ENCODE data around the gene ARVCF.

The ARVCF gene

GRCh38 chr22:19958083-19959042 lies 58.3 kb downstream of the ARVCF start:
- DNase-seq (ENCODE audit: low spot score): no peak
- in situ Hi-C loops (cut with MboI; ENCODE audit: low pct_unique_long_range_greater_than_20kb, low sequenced_read_pairs, unreplicated experiment): loop anchor here (25.0 kb wide), 2 partner anchors 96 to 329 kb away; partner anchors contain the start of genes GNB1L and RTL10
- TF ChIP-seq CTCF (IDR thresholded peaks at IDR 0.05; ENCODE audit: extremely low read depth, insufficient read depth, missing control alignments): no peak

- in situ Hi-C loops (cut with MboI; ENCODE audit: low pct_unique_long_range_greater_than_20kb, low sequenced_read_pairs, unreplicated experiment): loop anchor here (25.0 kb wide), 2 partner anchors 95 to 330 kb away; partner anchors contain the start of genes GNB1L and RTL10
- DNase-seq (ENCODE audit: low spot score): no peak
- no peak for TF ChIP-seq CTCF (IDR thresholded peaks at IDR 0.05; ENCODE audit: extremely low read depth, insufficient read depth, missing control alignments)
Observed at GRCh38 chr22:19957445-19957844, 59.2 kb downstream of the ARVCF start.

GRCh38 chr22:19955241-19956128 lies 61.1 kb downstream of the ARVCF start:
- DNase-seq (ENCODE audit: low spot score): no peak
- TF ChIP-seq CTCF (IDR thresholded peaks at IDR 0.05; ENCODE audit: extremely low read depth, insufficient read depth, missing control alignments): no peak
- in situ Hi-C loops (cut with MboI; ENCODE audit: low pct_unique_long_range_greater_than_20kb, low sequenced_read_pairs, unreplicated experiment): loop anchor here (25.0 kb wide), 2 partner anchors 93 to 332 kb away; partner anchors contain the start of genes GNB1L and RTL10

GRCh38 chr22:19951346-19951745 lies 65.3 kb downstream of the ARVCF start:
- in situ Hi-C loops (cut with MboI; ENCODE audit: low pct_unique_long_range_greater_than_20kb, low sequenced_read_pairs, unreplicated experiment): loop anchor here (25.0 kb wide), 2 partner anchors 89 to 336 kb away; partner anchors contain the start of genes GNB1L and RTL10
- TF ChIP-seq CTCF (IDR thresholded peaks at IDR 0.05; ENCODE audit: extremely low read depth, insufficient read depth, missing control alignments): no peak
- no peak for DNase-seq (ENCODE audit: low spot score)

GRCh38 chr22:19948057-19948760 lies 68.4 kb downstream of the ARVCF start:
- in situ Hi-C loops (cut with MboI; ENCODE audit: low pct_unique_long_range_greater_than_20kb, low sequenced_read_pairs, unreplicated experiment): no loop called here
- TF ChIP-seq CTCF (IDR thresholded peaks at IDR 0.05; ENCODE audit: extremely low read depth, insufficient read depth, missing control alignments): no peak
- no peak for DNase-seq (ENCODE audit: low spot score)
